B cell (primary cell): ENCODE data around the gene PROC.

Experiments used
- CTCF ChIP-seq: fragments of 200-600 bp; IDR thresholded peaks from one replicate; pipeline ENCODE4 v1.8.0; 2022; ENCODE audit warnings: antibody characterized with exemption, mild to moderate bottlenecking
- EZH2 ChIP-seq: IDR thresholded peaks from 2 replicates; pipeline ENCODE4 v1.6.1; 2012; ENCODE audit warnings: borderline replicate concordance, low read depth, mild to moderate bottlenecking, moderate library complexity, low read length; ENCODE audit not compliant: insufficient read depth, poor library complexity, severe bottlenecking

- no peak for TF ChIP-seq CTCF
- no peak for TF ChIP-seq EZH2
Observed at GRCh38 chr2:127462461-127462860, 44.2 kb downstream of the PROC start.
